Astrocyte of the spinal cord (primary cell): Measurements from ENCODE around the gene FGFR3.

Experiments used
- DNase-seq: peaks from one replicate; pipeline ENCODE4 v3.0.0; 2011; ENCODE audit warnings: low read depth, low spot score
- H3K4me3 ChIP-seq: 2 replicates; pipeline ENCODE4 v1.5.1; 2011; ENCODE audit warnings: low read depth, mild to moderate bottlenecking, low read length, moderate library complexity
- CTCF ChIP-seq: IDR thresholded peaks from 2 replicates; pipeline ENCODE4 v1.5.1; 2012; ENCODE audit warnings: low read depth, mild to moderate bottlenecking, low read length, inconsistent platforms
- in situ Hi-C: cut with HindIII; loops from 2 replicates; pipeline ENCODE4 v1.10.0; 2017; ENCODE audit warnings: low sequenced_read_pairs

The FGFR3 gene

DNA sequence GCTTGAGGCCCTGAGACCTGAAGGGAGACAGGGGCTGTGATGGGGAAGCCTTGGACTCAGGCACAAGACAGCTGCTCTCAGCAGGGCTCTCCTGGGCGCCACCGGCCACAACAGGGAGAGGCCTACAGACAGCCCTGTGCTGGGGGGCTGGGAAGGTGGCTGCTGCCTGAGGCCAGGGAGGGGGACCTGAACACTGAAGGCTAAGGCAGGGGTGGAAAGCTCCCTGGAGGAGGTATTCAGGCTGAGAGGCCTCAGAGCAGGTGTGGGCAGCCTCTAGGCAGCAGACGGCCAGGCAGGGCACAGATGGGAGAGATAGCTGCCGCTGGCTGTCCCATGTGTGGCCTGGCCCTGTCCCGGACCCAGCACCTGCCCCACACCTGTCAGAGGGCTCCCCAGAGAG, 38.8 kb upstream of the FGFR3 start:
- DNase-seq: no peak
- H3K4me3 ChIP-seq: no peak overlapping the region
- in situ Hi-C loops: no loop called here
- no peak for TF ChIP-seq CTCF

DNA sequence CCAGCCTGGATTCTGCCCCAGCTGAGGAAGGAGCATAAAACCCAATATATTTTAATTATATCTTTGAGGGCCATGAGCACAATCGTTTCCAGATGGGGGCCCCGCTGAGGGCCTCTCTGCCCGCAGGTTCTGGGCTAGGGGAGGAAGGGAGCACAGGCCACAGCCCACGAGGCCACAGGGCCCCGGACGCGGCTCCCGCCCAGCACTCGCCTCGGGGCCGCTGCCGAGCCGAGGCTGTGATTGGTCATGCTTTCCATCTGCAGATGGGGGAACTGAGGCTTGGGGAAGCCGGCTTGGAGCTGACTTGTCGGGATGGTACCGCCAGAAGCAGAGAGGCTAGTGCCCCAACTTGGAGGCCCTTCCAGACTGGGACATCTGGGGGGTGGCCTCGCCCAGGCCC, 37.8 kb upstream of the FGFR3 start:
- in situ Hi-C loops: no loop called here
- no peak for TF ChIP-seq CTCF
- DNase-seq: no peak
- H3K4me3 ChIP-seq: no peak overlapping the region

- in situ Hi-C loops: no loop called here
- H3K4me3 ChIP-seq: no peak overlapping the region
- DNase-seq: no peak
- no peak for TF ChIP-seq CTCF
Measured at GRCh38 chr4:1756079-1756478, 37.0 kb upstream of the FGFR3 start.

DNA sequence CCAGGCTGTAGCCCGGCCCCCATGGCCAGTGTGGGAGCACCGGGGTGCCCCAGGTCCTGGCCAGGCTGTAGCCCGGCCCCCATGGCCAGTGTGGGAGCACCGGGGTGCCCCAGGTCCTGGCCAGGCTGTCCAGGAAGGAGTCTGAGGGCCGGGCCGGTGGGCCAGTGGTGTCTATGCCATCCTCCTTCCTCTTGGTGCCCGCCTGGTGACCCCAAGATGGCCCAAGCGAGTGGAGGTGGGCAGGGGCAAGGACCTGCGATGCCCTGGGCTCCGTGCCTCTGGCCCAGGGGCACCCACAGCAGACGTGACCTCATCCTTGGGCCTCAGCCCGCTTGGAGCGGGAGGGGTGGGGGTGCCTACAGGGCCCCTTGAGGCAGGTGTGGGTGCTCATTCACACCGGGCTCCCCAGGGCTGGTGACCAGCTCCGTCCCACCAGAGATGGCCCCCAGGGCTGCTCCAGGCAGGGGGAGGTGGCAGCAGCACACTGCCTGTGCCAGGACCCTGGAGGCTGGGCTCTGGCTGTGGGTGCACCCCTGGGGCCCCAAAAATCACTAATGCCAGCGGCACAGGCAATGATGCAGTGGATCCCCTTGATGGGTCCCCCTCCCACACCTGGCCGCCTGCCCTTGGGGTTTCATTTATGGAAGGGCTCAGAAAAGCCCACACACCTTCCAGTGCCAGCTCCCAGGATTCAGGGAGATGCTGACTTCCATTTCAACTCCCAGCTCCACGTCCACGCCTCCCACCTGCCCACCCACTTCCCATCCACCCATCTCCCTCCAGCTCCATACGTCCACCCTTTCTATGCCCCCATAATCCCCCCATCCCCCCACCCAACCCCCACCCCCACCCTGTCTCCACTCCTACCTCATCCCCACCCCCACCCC, 36.0 kb upstream of the FGFR3 start:
- DNase-seq: no peak
- TF ChIP-seq CTCF: no peak
- no peak overlapping the region for H3K4me3 ChIP-seq
- in situ Hi-C loops: no loop called here

GRCh38 chr4:1757836-1758235, 35.3 kb upstream of the FGFR3 start:
- in situ Hi-C loops: no loop called here
- no peak overlapping the region for H3K4me3 ChIP-seq
- TF ChIP-seq CTCF: no peak
- DNase-seq: no peak

- no peak overlapping the region for H3K4me3 ChIP-seq
- no peak for DNase-seq
- TF ChIP-seq CTCF: no peak
- in situ Hi-C loops: no loop called here
Measured at GRCh38 chr4:1758306-1759121, 34.6 kb upstream of the FGFR3 start.
